ENCODE data around the gene ZFYVE27.

The ZFYVE27 gene

GRCh38 chr10:97796651-97797050 is 59.7 kb downstream of the ZFYVE27 start:
- DNase-seq (ENCODE audit: low read depth) = no peak
- no peak overlapping the region for H3K4me3 ChIP-seq (ENCODE audit: low read length)
- TF ChIP-seq CTCF (IDR thresholded peaks at IDR 0.05; ENCODE audit: insufficient read depth, low read depth, low read length, missing control alignments) = no peak

GRCh38 chr10:97798958-97799610 is 62.2 kb downstream of the ZFYVE27 start:
- no peak for DNase-seq (ENCODE audit: low read depth)
- H3K4me3 ChIP-seq (ENCODE audit: low read length) = no peak overlapping the region
- TF ChIP-seq CTCF (IDR thresholded peaks at IDR 0.05; ENCODE audit: insufficient read depth, low read depth, low read length, missing control alignments) = no peak

GRCh38 chr10:97800474-97800873 is 63.5 kb downstream of the ZFYVE27 start:
- DNase-seq (ENCODE audit: low read depth) = no peak
- no peak overlapping the region for H3K4me3 ChIP-seq (ENCODE audit: low read length)
- no peak for TF ChIP-seq CTCF (IDR thresholded peaks at IDR 0.05; ENCODE audit: insufficient read depth, low read depth, low read length, missing control alignments)

GRCh38 chr10:97801422-97801821 is 64.5 kb downstream of the ZFYVE27 start:
- no peak for DNase-seq (ENCODE audit: low read depth)
- no peak for TF ChIP-seq CTCF (IDR thresholded peaks at IDR 0.05; ENCODE audit: insufficient read depth, low read depth, low read length, missing control alignments)
- no peak overlapping the region for H3K4me3 ChIP-seq (ENCODE audit: low read length)

GRCh38 chr10:97805096-97805884 is 68.4 kb downstream of the ZFYVE27 start:
- TF ChIP-seq CTCF (IDR thresholded peaks at IDR 0.05; ENCODE audit: insufficient read depth, low read depth, low read length, missing control alignments) = no peak
- no peak for DNase-seq (ENCODE audit: low read depth)
- H3K4me3 ChIP-seq (ENCODE audit: low read length) = no peak overlapping the region

GRCh38 chr10:97805949-97806348 is 69.0 kb downstream of the ZFYVE27 start:
- no peak for DNase-seq (ENCODE audit: low read depth)
- no peak overlapping the region for H3K4me3 ChIP-seq (ENCODE audit: low read length)
- no peak for TF ChIP-seq CTCF (IDR thresholded peaks at IDR 0.05; ENCODE audit: insufficient read depth, low read depth, low read length, missing control alignments)
